HFF-Myc (cell line): ENCODE measurements around the gene NAALADL2.

Experiments used
- DNase-seq: peaks from one replicate; pipeline ENCODE4 v3.0.0-alpha.2; 2011; ENCODE audit warnings: low read depth; ENCODE audit errors: extremely low read depth
- H3K4me3 ChIP-seq: replicated peaks from 2 replicates; pipeline ENCODE4 v1.5.1; 2011; ENCODE audit warnings: low read depth, mild to moderate bottlenecking, control low read depth, low read length
- CTCF ChIP-seq: IDR thresholded peaks from 2 replicates; pipeline ENCODE4 v1.5.1; 2012; ENCODE audit warnings: mild to moderate bottlenecking, low read depth, low read length, control low read depth; ENCODE audit errors: missing control alignments

Gene NAALADL2

GRCh38 chr3:175193815-175194518 is 334.8 kb downstream of the NAALADL2 start:
- H3K4me3 ChIP-seq, result no peak overlapping the region
- peak; percentile 15 for DNase-seq
- no peak for TF ChIP-seq CTCF

- no peak for DNase-seq
- H3K4me3 ChIP-seq, result no peak overlapping the region
- TF ChIP-seq CTCF, result no peak
These were observed 340.1 kb downstream of the NAALADL2 start for GRCh38 chr3:175198991-175199783.

- no peak overlapping the region for H3K4me3 ChIP-seq
- no peak for TF ChIP-seq CTCF
- no peak for DNase-seq
These were observed 340.8 kb downstream of the NAALADL2 start for GRCh38 chr3:175199961-175200360.

GRCh38 chr3:175200391-175201095 is 341.4 kb downstream of the NAALADL2 start:
- TF ChIP-seq CTCF, result no peak
- no peak for DNase-seq
- H3K4me3 ChIP-seq, result no peak overlapping the region

- TF ChIP-seq CTCF, result no peak
- DNase-seq, result no peak
- H3K4me3 ChIP-seq, result no peak overlapping the region
These were observed 348.2 kb downstream of the NAALADL2 start for GRCh38 chr3:175207361-175207760.

GRCh38 chr3:175208326-175208725 is 349.2 kb downstream of the NAALADL2 start:
- no peak overlapping the region for H3K4me3 ChIP-seq
- peak; percentile 33 for DNase-seq
- no peak for TF ChIP-seq CTCF
